GM12872 (cell line): Measurements from ENCODE around the gene STARD5.

ENCODE experiments used
- TF ChIP-seq, protein P1 (sequence below): IDR thresholded peaks from 3 replicates; pipeline ENCODE4 v1.5.1; 2011; ENCODE audit warnings: low read depth, mild to moderate bottlenecking, low read length, moderate library complexity; ENCODE audit not compliant: insufficient read depth

Gene STARD5

DNA sequence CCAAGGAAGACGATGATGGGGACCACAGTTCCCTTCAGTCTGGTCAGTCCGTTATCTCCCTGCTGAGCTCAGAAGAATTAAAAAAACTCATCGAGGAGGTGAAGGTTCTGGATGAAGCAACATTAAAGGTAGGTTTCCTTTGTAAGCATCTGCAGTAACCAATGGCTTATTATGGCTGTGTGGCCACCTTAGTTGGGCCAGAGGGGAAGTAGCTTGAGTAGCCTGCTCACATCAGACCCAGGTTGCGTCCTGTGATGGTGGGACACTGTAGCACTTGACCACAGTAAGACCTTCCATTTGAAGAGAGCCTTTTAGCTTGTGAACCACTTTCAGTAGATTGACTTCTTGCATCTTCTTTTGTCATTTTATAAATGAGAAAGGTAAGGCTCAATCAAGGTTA is 22.6 kb downstream of the STARD5 start:
- TF ChIP-seq, protein P1, sequence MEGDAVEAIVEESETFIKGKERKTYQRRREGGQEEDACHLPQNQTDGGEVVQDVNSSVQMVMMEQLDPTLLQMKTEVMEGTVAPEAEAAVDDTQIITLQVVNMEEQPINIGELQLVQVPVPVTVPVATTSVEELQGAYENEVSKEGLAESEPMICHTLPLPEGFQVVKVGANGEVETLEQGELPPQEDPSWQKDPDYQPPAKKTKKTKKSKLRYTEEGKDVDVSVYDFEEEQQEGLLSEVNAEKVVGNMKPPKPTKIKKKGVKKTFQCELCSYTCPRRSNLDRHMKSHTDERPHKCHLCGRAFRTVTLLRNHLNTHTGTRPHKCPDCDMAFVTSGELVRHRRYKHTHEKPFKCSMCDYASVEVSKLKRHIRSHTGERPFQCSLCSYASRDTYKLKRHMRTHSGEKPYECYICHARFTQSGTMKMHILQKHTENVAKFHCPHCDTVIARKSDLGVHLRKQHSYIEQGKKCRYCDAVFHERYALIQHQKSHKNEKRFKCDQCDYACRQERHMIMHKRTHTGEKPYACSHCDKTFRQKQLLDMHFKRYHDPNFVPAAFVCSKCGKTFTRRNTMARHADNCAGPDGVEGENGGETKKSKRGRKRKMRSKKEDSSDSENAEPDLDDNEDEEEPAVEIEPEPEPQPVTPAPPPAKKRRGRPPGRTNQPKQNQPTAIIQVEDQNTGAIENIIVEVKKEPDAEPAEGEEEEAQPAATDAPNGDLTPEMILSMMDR, result no peak

DNA sequence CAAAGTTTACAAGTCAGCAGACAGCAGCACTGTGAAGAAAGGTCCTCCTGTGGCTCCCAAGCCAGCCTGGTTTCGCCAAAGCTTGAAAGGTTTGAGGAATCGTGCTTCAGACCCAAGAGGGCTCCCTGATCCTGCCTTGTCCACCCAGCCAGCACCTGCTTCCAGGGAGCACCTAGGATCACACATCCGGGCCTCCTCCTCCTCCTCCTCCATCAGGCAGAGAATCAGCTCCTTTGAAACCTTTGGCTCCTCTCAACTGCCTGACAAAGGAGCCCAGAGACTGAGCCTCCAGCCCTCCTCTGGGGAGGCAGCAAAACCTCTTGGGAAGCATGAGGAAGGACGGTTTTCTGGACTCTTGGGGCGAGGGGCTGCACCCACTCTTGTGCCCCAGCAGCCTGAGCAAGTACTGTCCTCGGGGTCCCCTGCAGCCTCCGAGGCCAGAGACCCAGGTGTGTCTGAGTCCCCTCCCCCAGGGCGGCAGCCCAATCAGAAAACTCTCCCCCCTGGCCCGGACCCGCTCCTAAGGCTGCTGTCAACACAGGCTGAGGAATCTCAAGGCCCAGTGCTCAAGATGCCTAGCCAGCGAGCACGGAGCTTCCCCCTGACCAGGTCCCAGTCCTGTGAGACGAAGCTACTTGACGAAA is 24.2 kb downstream of the STARD5 start:
- TF ChIP-seq, protein P1, result no peak

DNA sequence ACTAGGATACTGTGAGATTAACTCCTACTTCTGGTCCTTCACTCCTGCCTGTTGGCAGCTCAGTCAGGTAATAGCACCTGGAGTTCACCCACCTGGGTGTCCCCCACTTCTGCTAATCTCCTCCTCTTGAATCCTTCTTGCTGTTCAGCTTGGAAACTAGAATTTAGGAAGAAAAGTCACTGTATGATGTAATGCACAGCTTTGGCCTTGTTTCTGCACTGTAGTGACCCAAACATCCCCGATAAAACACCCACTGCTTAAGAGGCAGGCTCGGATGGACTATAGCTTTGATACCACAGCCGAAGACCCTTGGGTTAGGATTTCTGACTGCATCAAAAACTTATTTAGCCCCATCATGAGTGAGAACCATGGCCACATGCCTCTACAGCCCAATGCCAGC is 24.8 kb downstream of the STARD5 start:
- TF ChIP-seq, protein P1, result no peak

DNA sequence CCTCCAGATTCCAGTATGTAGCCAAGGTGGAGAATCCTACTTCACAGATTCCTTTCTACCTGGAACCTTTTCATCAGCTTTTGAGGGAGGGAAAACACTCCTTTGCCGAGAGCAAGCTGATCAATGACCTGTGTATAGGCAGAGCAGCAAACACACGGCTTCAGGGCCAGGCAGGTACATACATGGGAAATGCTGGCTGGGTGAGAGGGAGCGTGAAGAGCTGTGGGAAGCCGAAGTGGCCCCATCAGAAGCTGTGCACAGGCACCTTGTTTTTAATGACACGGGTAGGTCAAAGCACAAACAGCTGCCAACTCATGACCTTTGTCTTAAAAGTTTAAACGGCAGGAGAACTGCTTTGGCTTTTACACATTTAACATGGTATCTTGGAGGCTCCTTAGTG is 25.3 kb downstream of the STARD5 start:
- TF ChIP-seq, protein P1, result no peak

DNA sequence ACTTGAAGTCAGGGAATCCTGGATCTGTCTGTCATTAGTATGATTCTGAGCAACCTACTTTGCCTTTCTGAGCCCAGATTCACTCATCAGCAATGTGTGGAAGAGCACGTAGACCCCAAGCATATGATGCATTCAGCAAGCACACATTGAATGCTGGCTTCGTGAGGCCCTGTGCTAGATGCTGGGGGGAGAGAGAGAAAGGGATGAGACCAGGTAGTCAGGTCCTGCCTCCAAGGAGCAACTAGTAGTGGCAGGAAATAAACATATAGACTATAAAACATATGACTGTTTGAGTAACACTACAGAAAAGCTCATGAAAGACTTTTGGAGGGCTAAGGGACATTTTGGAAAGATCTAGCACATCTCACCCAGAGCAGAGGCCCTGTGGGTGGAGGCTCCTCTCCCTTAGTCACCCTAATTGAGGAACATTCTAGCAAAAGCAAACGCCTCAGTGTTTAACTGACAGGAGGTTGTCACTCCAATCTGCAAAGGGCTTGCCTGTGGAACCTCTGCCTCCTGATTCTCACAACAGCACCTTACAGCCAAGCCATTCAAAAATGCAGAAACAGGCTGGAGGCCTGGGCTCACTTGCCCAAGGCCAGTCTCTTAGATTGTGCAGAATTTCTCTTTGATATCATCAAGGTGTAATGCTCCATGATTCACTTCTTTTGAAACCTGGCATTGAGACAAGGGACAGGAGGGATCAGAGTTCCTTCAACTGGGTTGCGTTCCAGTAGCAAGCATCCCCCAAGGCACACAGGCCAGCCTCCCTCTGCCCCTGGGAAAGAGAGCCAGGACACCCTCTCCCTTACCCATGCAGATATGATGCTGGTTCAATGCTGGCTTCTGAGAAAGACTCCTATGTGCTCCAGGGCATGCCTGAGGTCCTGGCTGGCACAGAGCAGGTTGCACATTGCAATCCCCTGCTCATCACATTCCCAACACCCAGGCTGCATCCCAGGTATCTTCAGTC is 26.1 kb downstream of the STARD5 start:
- TF ChIP-seq, protein P1, result no peak

DNA sequence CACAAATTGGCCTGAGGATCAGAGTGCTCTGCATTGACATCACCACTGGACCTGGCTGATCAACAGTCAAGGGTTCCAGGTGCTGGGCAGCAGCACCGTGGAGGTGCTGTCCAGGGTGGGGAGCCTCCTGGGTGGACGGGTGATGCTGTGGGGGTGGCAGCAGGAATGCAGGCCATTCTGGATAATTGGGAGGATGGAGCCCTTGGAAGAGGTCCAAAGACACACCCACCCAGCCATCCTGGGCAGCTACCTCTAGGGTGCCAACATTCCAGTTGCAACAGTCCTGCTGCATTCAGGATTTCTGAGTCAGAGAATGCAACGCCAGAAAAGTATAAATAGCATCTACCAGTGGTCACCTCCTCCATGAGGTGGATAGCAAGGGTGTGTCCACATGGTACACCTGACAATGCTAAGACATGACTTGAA is 26.8 kb downstream of the STARD5 start:
- TF ChIP-seq, protein P1, result no peak

DNA sequence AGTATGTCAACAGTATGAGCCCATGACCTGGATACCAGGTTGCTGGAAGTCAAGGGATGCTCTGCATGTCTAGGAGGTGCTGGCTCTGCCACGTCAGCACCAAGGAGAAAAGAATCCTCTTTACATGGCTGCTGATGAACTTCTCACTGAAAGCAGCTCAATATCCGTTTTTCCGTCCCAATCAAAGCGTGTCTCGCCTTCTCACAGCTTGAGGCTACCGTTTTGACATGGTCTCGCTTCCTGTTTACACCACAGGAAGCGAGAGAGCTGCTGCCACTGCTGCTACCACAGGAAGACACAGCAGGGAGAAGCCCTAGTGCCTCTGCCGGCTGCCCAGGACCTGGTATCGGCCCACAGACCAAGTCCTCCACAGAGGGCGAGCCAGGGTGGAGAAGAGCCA is 27.3 kb downstream of the STARD5 start:
- TF ChIP-seq, protein P1, result peak; percentile 16; the same call in 1 of the 3 replicates
